H1 (cell line): ENCODE data around the gene NCAM1. TPM values are rescaled to one million over a fixed set of nuclear protein-coding genes. Genes with fewer than 3 reads are reported as not detected.

ENCODE experiments used
- CHD1 ChIP-seq: IDR thresholded peaks from 2 replicates; pipeline ENCODE4 v1.6.1; 2012; ENCODE audit warnings: low read depth, low read length, improper control_type of control experiment
- EGR1 ChIP-seq: IDR thresholded peaks from 2 replicates; pipeline ENCODE4 v1.6.1; 2011; ENCODE audit warnings: low read depth, low read length, borderline replicate concordance
- ZNF274 ChIP-seq: IDR thresholded peaks from 2 replicates; pipeline ENCODE4 v1.7.0; 2012; ENCODE audit warnings: low read length, borderline replicate concordance; ENCODE audit errors: extremely low read depth
- polyA plus RNA-seq, 7 experiments: library from polyadenylated mRNA; depleted of rRNA in 3 of 7; stranded (reverse) in 5 of 7; unstranded in 2 of 7; fragments of >200 nt in 5 of 7; fragments of 200-250 nt in 2 of 7; gene quantifications; 1 replicate in 5 of 7; 2 replicates in 1 of 7; 4 replicates in 1 of 7; pipeline versions ENCODE4 v1.2.1 to v1.2.3, GENCODE V29; 2011 to 2013; ENCODE audit warnings: missing spikeins in 2 of 7, mixed read lengths in 2 of 7
- total RNA-seq: library from RNA; stranded (reverse); fragmentation: NEBNext Ultra II Directional; extraction: Animal tissue kit (Norgen Biotek cat#: 25700); gene quantifications from 2 replicates; pipeline ENCODE4 v1.2.1, GENCODE V29; 2021
- TF ChIP-seq, protein P1 (sequence below): IDR thresholded peaks from 2 replicates; pipeline ENCODE4 v1.6.1; 2011; ENCODE audit warnings: low read depth, mild to moderate bottlenecking, low read length; ENCODE audit not compliant: insufficient read depth

Gene NCAM1
- total and polyA plus RNA-seq, 2 of the 8 experiments (the other 6 are each of a cell fraction or from before 2014, with no cell fraction given), result 3.1 to 4.3 TPM

DNA sequence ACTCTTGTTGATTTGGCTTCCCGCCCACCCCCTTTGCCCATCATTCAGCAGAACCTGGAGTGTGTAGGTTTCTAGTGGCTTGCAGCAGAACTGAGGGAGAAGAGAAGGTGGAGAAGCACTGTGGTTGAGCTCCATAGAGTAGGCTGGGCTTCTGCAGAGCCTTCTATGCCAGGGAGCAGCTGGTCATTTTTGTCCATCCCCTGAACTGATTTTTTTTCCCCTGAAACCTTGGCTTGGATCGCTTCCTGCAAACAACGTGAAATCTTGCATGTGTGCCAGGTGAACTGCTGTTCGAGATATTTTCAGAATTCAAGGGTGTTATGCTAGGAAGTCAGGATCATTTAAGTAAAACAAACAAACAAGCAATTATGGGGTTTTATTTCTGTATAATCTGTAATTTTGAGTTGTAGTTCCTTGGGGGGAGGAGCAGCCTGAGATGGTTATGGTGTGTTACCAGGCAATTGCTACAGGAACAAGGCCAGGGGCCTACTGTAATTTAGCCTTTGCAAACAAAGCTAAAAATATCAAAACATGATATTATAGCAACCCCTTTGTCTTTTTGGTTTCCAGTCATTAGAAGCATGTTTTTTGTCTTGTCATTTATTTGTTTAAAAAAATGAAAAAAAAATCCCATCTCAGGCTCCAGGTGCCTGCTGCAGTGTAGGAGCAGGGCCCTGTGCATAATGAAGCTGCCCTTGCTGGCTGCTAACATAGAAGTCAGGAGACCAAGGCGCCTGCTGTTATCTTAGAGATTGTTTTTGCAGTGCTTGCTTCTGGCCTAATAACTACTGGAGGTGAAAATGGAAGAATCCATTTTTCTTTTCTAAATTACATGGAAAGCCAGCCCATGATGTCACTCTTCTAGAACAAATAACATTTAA lies 200.7 kb downstream of the NCAM1 start (continued):
- TF ChIP-seq CHD1 (no peak), ZNF274 (no peak), EGR1 (no peak)
- TF ChIP-seq, protein P1, sequence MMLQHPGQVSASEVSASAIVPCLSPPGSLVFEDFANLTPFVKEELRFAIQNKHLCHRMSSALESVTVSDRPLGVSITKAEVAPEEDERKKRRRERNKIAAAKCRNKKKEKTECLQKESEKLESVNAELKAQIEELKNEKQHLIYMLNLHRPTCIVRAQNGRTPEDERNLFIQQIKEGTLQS, result no peak
